IMR-90 (cell line): ENCODE results near the gene SLC6A11. TPM values are rescaled to one million over a fixed set of nuclear protein-coding genes. Genes with fewer than 3 reads are reported as not detected.
A peak's percentile ranks its signal among the peaks of the same experiment; 100 is the strongest.

Experiments used
- ATAC-seq: fragments of 200-7000 bp; cut with Tn5 transposase; 2 replicates; pipeline ENCODE4 v1.9.1; 2020; ENCODE audit warnings: low read depth, mild to moderate bottlenecking, moderate library complexity
- BruUV-seq: library from RNA; stranded (reverse); fragments of 400-500 nt; replicated peaks from 2 replicates; lab custom pipeline; 2021; lab: Mats Ljungman, UMichigan
- CTCF ChIA-PET: fragments of 300-600 bp; formaldehyde crosslinking; extraction: SDS; loops from one replicate; lab custom pipeline; 2021; ENCODE audit warnings: antibody characterized with exemption; lab: Yijun Ruan, JAX
- POLR2A ChIA-PET: fragments of 300-600 bp; sonication (Branson Sonifier 250); formaldehyde crosslinking; loops from one replicate; lab custom pipeline; 2022; ENCODE audit warnings: antibody characterized with exemption; ENCODE audit not compliant: unreplicated experiment; lab: Charles Lee
- DNase-seq: peaks from one replicate; pipeline ENCODE4 v3.0.0; 2013
- H2AFZ ChIP-seq: replicated peaks from 2 replicates; pipeline ENCODE3; 2013; ENCODE audit warnings: low read length, mild to moderate bottlenecking; ENCODE audit not compliant: poor library complexity
- H2AK5ac ChIP-seq: 2 replicates; pipeline ENCODE4 v1.6.1; 2013; ENCODE audit warnings: low read depth, low read length, inconsistent platforms
- H2AK9ac ChIP-seq: replicated peaks from 2 replicates; pipeline ENCODE3; 2013; ENCODE audit warnings: mild to moderate bottlenecking, low read depth, low read length, moderate library complexity; ENCODE audit not compliant: poor library complexity
- H2BK120ac ChIP-seq: 2 replicates; pipeline ENCODE4 v1.6.1; 2013; ENCODE audit warnings: low read depth, low read length, inconsistent platforms
- H2BK15ac ChIP-seq: 3 replicates; pipeline ENCODE4 v1.6.1; 2013; ENCODE audit warnings: low read depth, low read length, inconsistent platforms
- H2BK20ac ChIP-seq: 2 replicates; pipeline ENCODE4 v1.6.1; 2013; ENCODE audit warnings: low read depth, mild to moderate bottlenecking, inconsistent platforms, low read length, moderate library complexity
- H2BK5ac ChIP-seq: 2 replicates; pipeline ENCODE4 v1.6.1; 2013; ENCODE audit warnings: mild to moderate bottlenecking, low read depth, low read length, inconsistent platforms; ENCODE audit not compliant: poor library complexity, severe bottlenecking
- H3K14ac ChIP-seq: replicated peaks from 2 replicates; pipeline ENCODE4 v1.6.1; 2013; ENCODE audit warnings: low read depth, low read length, inconsistent platforms
- H3K18ac ChIP-seq: 2 replicates; pipeline ENCODE4 v1.6.1; 2013; ENCODE audit warnings: low read depth, low read length, control low read depth
- H3K23ac ChIP-seq: 2 replicates; pipeline ENCODE4 v1.6.1; 2013; ENCODE audit warnings: low read depth, low read length, inconsistent platforms
- H3K27ac ChIP-seq: 2 replicates; pipeline ENCODE4 v1.5.1; 2013; ENCODE audit warnings: mild to moderate bottlenecking, control low read depth, low read length; ENCODE audit not compliant: insufficient read depth
- H3K27me3 ChIP-seq: 2 replicates; pipeline ENCODE4 v1.6.1; 2013; ENCODE audit warnings: low read length; ENCODE audit not compliant: control insufficient read depth, insufficient read depth
- H3K36me3 ChIP-seq: 2 replicates; pipeline ENCODE4 v1.6.1; 2013; ENCODE audit warnings: low read length, mixed read lengths; ENCODE audit not compliant: control insufficient read depth, insufficient read depth
- H3K4ac ChIP-seq: 2 replicates; pipeline ENCODE4 v1.6.1; 2013; ENCODE audit warnings: low read depth, low read length, inconsistent platforms
- H3K4me1 ChIP-seq: 2 replicates; pipeline ENCODE4 v1.6.1; 2013; ENCODE audit warnings: low read length, mixed read lengths; ENCODE audit not compliant: control insufficient read depth, insufficient read depth
- H3K4me2 ChIP-seq: 2 replicates; pipeline ENCODE4 v1.6.1; 2013; ENCODE audit warnings: low read depth, mild to moderate bottlenecking, control low read depth, low read length, moderate library complexity
- H3K4me3 ChIP-seq: 2 replicates; pipeline ENCODE4 v1.5.1; 2013; ENCODE audit warnings: low read depth, mild to moderate bottlenecking, control low read depth, low read length, moderate library complexity; ENCODE audit not compliant: insufficient read depth
- H3K56ac ChIP-seq: 2 replicates; pipeline ENCODE4 v1.6.1; 2013; ENCODE audit warnings: low read length, inconsistent platforms; ENCODE audit not compliant: insufficient read depth; ENCODE audit errors: extremely low read depth
- H3K79me1 ChIP-seq, 2 experiments: 2 replicates each; pipeline ENCODE4 v1.6.1; 2013; ENCODE audit warnings: low read length in 2 of 2, inconsistent platforms in 1 of 2, low read depth in 1 of 2
- H3K9ac ChIP-seq: 2 replicates; pipeline ENCODE4 v1.6.1; 2013; ENCODE audit warnings: low read depth, low read length, control low read depth
- H3K9me1 ChIP-seq: 2 replicates; pipeline ENCODE4 v1.6.1; 2013; ENCODE audit warnings: low read length, inconsistent platforms; ENCODE audit not compliant: insufficient read depth
- H3K9me3 ChIP-seq: 2 replicates; pipeline ENCODE4 v1.6.1; 2013; ENCODE audit warnings: low read length; ENCODE audit not compliant: control insufficient read depth, insufficient read depth
- H4K20me1 ChIP-seq: 2 replicates; pipeline ENCODE4 v1.6.1; 2013; ENCODE audit warnings: low read length, inconsistent platforms; ENCODE audit not compliant: insufficient read depth
- H4K5ac ChIP-seq: 2 replicates; pipeline ENCODE4 v1.6.1; 2013; ENCODE audit warnings: mild to moderate bottlenecking, low read depth, low read length, control low read depth
- H4K8ac ChIP-seq, 2 experiments: 2 replicates each; pipeline ENCODE4 v1.6.1; 2013; ENCODE audit warnings: low read depth in 2 of 2, low read length in 2 of 2, control low read depth in 1 of 2, inconsistent platforms in 1 of 2
- H4K91ac ChIP-seq: 2 replicates; pipeline ENCODE4 v1.6.1; 2013; ENCODE audit warnings: low read depth, low read length, inconsistent platforms; ENCODE audit not compliant: insufficient read depth
- BHLHE40 ChIP-seq: fragments of 150-350 bp; IDR thresholded peaks from 2 replicates; pipeline ENCODE4 v1.6.1; 2016; ENCODE audit warnings: mild to moderate bottlenecking, low read depth, low read length
- CHD1 ChIP-seq: IDR thresholded peaks from 2 replicates; pipeline ENCODE4 v1.6.1; 2012; ENCODE audit warnings: low read depth, low read length, improper control_type of control experiment
- MXI1 ChIP-seq: IDR thresholded peaks from 2 replicates; pipeline ENCODE4 v1.6.1; 2012; ENCODE audit warnings: low read depth, mild to moderate bottlenecking, low read length, moderate library complexity, borderline replicate concordance
- WGBS, 2 experiments: methylation state at CpG; one replicate each; pipeline versions ENCODE4 v1.1.5 to v1.1.7; 2013; ENCODE audit warnings: missing lambda C conversion rate in 2 of 2; ENCODE audit not compliant: insufficient read length in 1 of 2; ENCODE audit errors: extremely low coverage in 2 of 2; 5-methylcytosine and 5-hydroxymethylcytosine counted together
- dilution Hi-C: fragments of 300-500 bp; cut with HindIII; formaldehyde crosslinking; loops from one replicate; pipeline ENCODE4 v1.14.3; 2018; ENCODE audit warnings: low sequenced_read_pairs; ENCODE audit not compliant: unreplicated experiment
- in situ Hi-C: fragments of 300-500 bp; cut with MboI; formaldehyde crosslinking; loops from 3 replicates; pipeline ENCODE4 v1.14.3; 2019; ENCODE audit warnings: low sequenced_read_pairs, inconsistent platforms, mixed read lengths
- intact Hi-C: fragments of 100-400 bp; cut with micrococcal nuclease; formaldehyde crosslinking; loops from 2 replicates; pipeline ENCODE4 v1.10.0; 2022
- polyA plus RNA-seq, 3 experiments: library from polyadenylated mRNA; depleted of rRNA; stranded (reverse); fragments of >200 nt; gene quantifications; 2 replicates each; pipeline ENCODE4 v1.2.3, GENCODE V29; 2012; ENCODE audit warnings: low replicate concordance in 1 of 3
- total RNA-seq: library from RNA; depleted of rRNA; stranded (reverse); fragments of >200 nt; gene quantifications from 2 replicates; pipeline ENCODE4 v1.2.3, GENCODE V29; 2012
- TF ChIP-seq, protein P1 (sequence below): fragments of 150-350 bp; IDR thresholded peaks from 2 replicates; pipeline ENCODE4 v1.6.1; 2016; ENCODE audit warnings: low read depth, mild to moderate bottlenecking, low read length, moderate library complexity, borderline replicate concordance

SLC6A11 gene
- total and polyA plus RNA-seq, 2 of the 4 experiments (the other 2 are of a cell fraction) = not detected

DNA sequence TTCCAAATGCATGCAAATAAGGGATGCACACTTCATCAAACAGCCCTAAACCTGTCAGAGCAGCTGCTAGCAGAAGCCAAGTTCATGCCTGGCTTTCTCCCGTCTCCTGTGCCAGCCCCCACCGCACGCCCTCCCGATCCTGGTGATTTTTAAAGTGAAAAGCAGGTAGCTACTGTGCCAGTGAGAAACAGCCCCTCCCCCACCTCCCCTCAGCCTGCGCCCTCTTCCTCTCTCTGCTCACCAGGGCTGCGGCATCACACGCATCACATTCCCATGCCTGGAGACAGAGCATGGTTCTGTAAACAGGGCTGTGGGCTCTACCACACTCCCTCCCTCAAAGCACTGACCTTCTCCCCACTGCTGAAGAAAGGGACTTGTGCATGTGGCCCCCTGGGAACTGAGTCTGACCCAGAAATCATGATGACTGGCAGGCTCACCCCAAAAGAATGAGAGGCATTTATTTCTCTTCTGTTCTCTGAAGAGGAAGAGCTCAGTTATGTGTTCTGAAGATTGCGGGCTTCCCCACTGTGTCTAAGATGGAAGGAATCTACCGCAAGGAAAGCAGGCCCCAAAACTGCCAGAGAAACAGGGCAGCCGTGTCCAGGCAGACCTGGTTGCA lies 162.0 kb downstream of the SLC6A11 start:
- BruUV-seq = no TSS peak
- H3K9me1 ChIP-seq = no peaks in the 10 kb centered on the region
- H3K9ac ChIP-seq = no peak overlapping the region
- no peak overlapping the region for H2AFZ ChIP-seq
- H3K4me2 ChIP-seq = no peak overlapping the region
- no peak overlapping the region for H4K91ac ChIP-seq
- no peaks in the 10 kb centered on the region for H3K4me1 ChIP-seq
- dilution Hi-C loops (no loop called here), intact Hi-C loops (no loop called here), in situ Hi-C loops (no loop called here)
- ATAC-seq (peak; percentile 27; the same call in 1 of the 2 replicates), DNase-seq (peak; percentile 1)
- no peaks in the 10 kb centered on the region for H3K79me1 ChIP-seq
- H3K36me3 ChIP-seq = no peaks in the 10 kb centered on the region
- no peak overlapping the region for H3K4ac ChIP-seq
- H3K9me3 ChIP-seq = no peaks in the 10 kb centered on the region
- no peak overlapping the region for H2AK9ac ChIP-seq
- H3K18ac ChIP-seq = no peak overlapping the region
- ChIA-PET POLR2A (no interaction called here), CTCF (no interaction called here)
- no peak overlapping the region for H2BK20ac ChIP-seq
- no peak overlapping the region for H4K5ac ChIP-seq
- H2BK120ac ChIP-seq = no peak overlapping the region
- H3K4me3 ChIP-seq = no peak overlapping the region
- no peak overlapping the region for H4K8ac ChIP-seq
- no peak overlapping the region for H2BK5ac ChIP-seq
- H2BK15ac ChIP-seq = no peak overlapping the region
- no peak overlapping the region for H3K27ac ChIP-seq
- peaks cover 17% of the 10 kb centered on the region for H3K27me3 ChIP-seq
- no peak overlapping the region for H3K23ac ChIP-seq
- TF ChIP-seq, protein P1, sequence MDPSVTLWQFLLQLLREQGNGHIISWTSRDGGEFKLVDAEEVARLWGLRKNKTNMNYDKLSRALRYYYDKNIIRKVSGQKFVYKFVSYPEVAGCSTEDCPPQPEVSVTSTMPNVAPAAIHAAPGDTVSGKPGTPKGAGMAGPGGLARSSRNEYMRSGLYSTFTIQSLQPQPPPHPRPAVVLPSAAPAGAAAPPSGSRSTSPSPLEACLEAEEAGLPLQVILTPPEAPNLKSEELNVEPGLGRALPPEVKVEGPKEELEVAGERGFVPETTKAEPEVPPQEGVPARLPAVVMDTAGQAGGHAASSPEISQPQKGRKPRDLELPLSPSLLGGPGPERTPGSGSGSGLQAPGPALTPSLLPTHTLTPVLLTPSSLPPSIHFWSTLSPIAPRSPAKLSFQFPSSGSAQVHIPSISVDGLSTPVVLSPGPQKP = no peak
- TF ChIP-seq MXI1 (no peak), CHD1 (no peak), BHLHE40 (no peak)
- H3K56ac ChIP-seq = no peak overlapping the region
- no peak overlapping the region for H3K14ac ChIP-seq
- WGBS, 2 experiments = 60% methylated on average over 1 of the region's 10 CpGs; no CpG with 5 or more reads in 1 of the 2 experiments
- H4K20me1 ChIP-seq = no peaks in the 10 kb centered on the region
- H2AK5ac ChIP-seq = no peak overlapping the region
